GM10266 (cell line): ENCODE results near the gene SLC4A2.

Experiments
- DNase-seq: peaks from one replicate; pipeline ENCODE4 v3.0.0; 2012; ENCODE audit errors: extremely low spot score
- CTCF ChIP-seq: IDR thresholded peaks from 2 replicates; pipeline ENCODE4 v1.5.1; 2012; ENCODE audit warnings: mild to moderate bottlenecking, low read depth; ENCODE audit not compliant: control insufficient read depth, insufficient read depth; ENCODE audit errors: missing control alignments

Gene SLC4A2

GRCh38 chr7:151123822-151124464 lies 64.6 kb downstream of the SLC4A2 start:
- peak; percentile 99 for DNase-seq
- TF ChIP-seq CTCF = peak; percentile 97

GRCh38 chr7:151124481-151124880 lies 65.1 kb downstream of the SLC4A2 start:
- DNase-seq = no peak
- no peak for TF ChIP-seq CTCF

GRCh38 chr7:151124899-151125399 lies 65.6 kb downstream of the SLC4A2 start:
- DNase-seq = no peak
- TF ChIP-seq CTCF = no peak

GRCh38 chr7:151125470-151125845 lies 66.1 kb downstream of the SLC4A2 start:
- no peak for TF ChIP-seq CTCF
- DNase-seq = no peak

- DNase-seq = no peak
- TF ChIP-seq CTCF = no peak
Measured at GRCh38 chr7:151125846-151126481, 66.6 kb downstream of the SLC4A2 start.
